Astrocyte (in vitro differentiated cells and primary cell): ENCODE results near the gene TMEM271. TPM values are rescaled to one million over a fixed set of nuclear protein-coding genes. Genes with fewer than 3 reads are reported as not detected.
A peak's percentile ranks its signal among the peaks of the same experiment; 100 is the strongest.

ENCODE experiments used
- DNase-seq: peaks from one replicate; pipeline ENCODE4 v3.0.0-alpha.2; 2010; ENCODE audit warnings: low read depth
- FAIRE-seq: peaks from 2 replicates; lab custom pipeline; 2011; peaks lifted over from hg19 to GRCh38; lab: Jason Lieb, UNC
- H2AFZ ChIP-seq: 2 replicates; pipeline ENCODE4 v1.6.0; 2012; ENCODE audit warnings: low read depth, low read length, inconsistent platforms
- H3K27ac ChIP-seq: 2 replicates; pipeline ENCODE4 v1.5.1; 2011; ENCODE audit warnings: low read depth, low read length, inconsistent platforms
- H3K27me3 ChIP-seq: 2 replicates; pipeline ENCODE4 v1.6.0; 2011; ENCODE audit warnings: low read length, inconsistent platforms; ENCODE audit not compliant: insufficient read depth
- H3K36me3 ChIP-seq: 2 replicates; pipeline ENCODE4 v1.5.1; 2011; ENCODE audit warnings: low read length, inconsistent platforms; ENCODE audit not compliant: insufficient read depth
- H3K4me1 ChIP-seq: 2 replicates; pipeline ENCODE4 v1.5.1; 2011; ENCODE audit warnings: low read length, inconsistent platforms; ENCODE audit not compliant: insufficient read depth
- H3K4me2 ChIP-seq: 2 replicates; pipeline ENCODE4 v1.6.0; 2012; ENCODE audit warnings: low read length, inconsistent platforms
- H3K4me3 ChIP-seq: 2 replicates; pipeline ENCODE4 v1.5.1; 2011; ENCODE audit warnings: low read depth, mild to moderate bottlenecking, low read length, inconsistent platforms; ENCODE audit not compliant: insufficient read depth
- H3K79me2 ChIP-seq: 2 replicates; pipeline ENCODE4 v1.6.0; 2012; ENCODE audit warnings: mild to moderate bottlenecking, low read length, inconsistent platforms; ENCODE audit not compliant: insufficient read depth
- H3K9ac ChIP-seq: 2 replicates; pipeline ENCODE4 v1.6.0; 2012; ENCODE audit warnings: mild to moderate bottlenecking, low read length, inconsistent platforms
- H3K9me3 ChIP-seq: 2 replicates; pipeline ENCODE4 v1.5.1; 2012; ENCODE audit warnings: low read depth, mild to moderate bottlenecking, low read length, inconsistent platforms; ENCODE audit not compliant: insufficient read depth
- H4K20me1 ChIP-seq: 2 replicates; pipeline ENCODE4 v1.6.0; 2012; ENCODE audit warnings: low read length, inconsistent platforms; ENCODE audit not compliant: insufficient read depth
- H3K27ac Mint-ChIP-seq: one replicate; pipeline ENCODE4 v1.8.0; 2021; ENCODE audit warnings: mild to moderate bottlenecking, mixed read lengths; ENCODE audit not compliant: unreplicated experiment
- H3K27me3 Mint-ChIP-seq: one replicate; pipeline ENCODE4 v1.8.0; 2021; ENCODE audit warnings: low read depth, mixed read lengths; ENCODE audit not compliant: unreplicated experiment
- H3K36me3 Mint-ChIP-seq: one replicate; pipeline ENCODE4 v1.8.0; 2021; ENCODE audit warnings: low read depth, mixed read lengths; ENCODE audit not compliant: unreplicated experiment
- H3K4me1 Mint-ChIP-seq: one replicate; pipeline ENCODE4 v1.8.0; 2021; ENCODE audit warnings: low read depth, mixed read lengths; ENCODE audit not compliant: unreplicated experiment
- H3K4me3 Mint-ChIP-seq: one replicate; pipeline ENCODE4 v1.8.0; 2021; ENCODE audit warnings: mild to moderate bottlenecking, moderate library complexity, mixed read lengths; ENCODE audit not compliant: unreplicated experiment
- H3K9me3 Mint-ChIP-seq: one replicate; pipeline ENCODE4 v1.8.0; 2021; ENCODE audit warnings: mild to moderate bottlenecking, mixed read lengths; ENCODE audit not compliant: unreplicated experiment
- CTCF ChIP-seq: IDR thresholded peaks from 2 replicates; pipeline ENCODE4 v1.5.1; 2011; ENCODE audit warnings: low read depth, mild to moderate bottlenecking, inconsistent platforms, low read length, moderate library complexity; ENCODE audit not compliant: insufficient read depth
- EZH2 ChIP-seq: IDR thresholded peaks from 2 replicates; pipeline ENCODE4 v1.6.1; 2012; ENCODE audit warnings: mild to moderate bottlenecking, low read length, inconsistent platforms; ENCODE audit not compliant: insufficient read depth
- total RNA-seq: library from RNA; stranded (reverse); gene quantifications from 2 replicates; pipeline ENCODE4 v1.2.1, GENCODE V29; 2021

Gene TMEM271
- total RNA-seq, 1 donor from 2014 or later, result 4.4 TPM

- H3K9ac ChIP-seq, result no peak overlapping the region
- Mint-ChIP-seq H3K9me3 (peaks cover 2% of the 10 kb centered on the region), H3K36me3 (peaks cover 5% of the 10 kb centered on the region), H3K4me3 (peak overlapping the region; percentile 68), H3K27ac (peak overlapping the region; percentile 58), H3K27me3 (peaks cover 54% of the 10 kb centered on the region), H3K4me1 (peaks cover 8% of the 10 kb centered on the region)
- peaks cover 2% of the 10 kb centered on the region for H3K4me1 ChIP-seq
- no peak overlapping the region for H3K4me3 ChIP-seq
- H3K27me3 ChIP-seq, result peaks cover 29% of the 10 kb centered on the region
- no peaks in the 10 kb centered on the region for H4K20me1 ChIP-seq
- no peak overlapping the region for H3K4me2 ChIP-seq
- DNase-seq (no peak), FAIRE-seq (no peak)
- no peaks in the 10 kb centered on the region for H3K36me3 ChIP-seq
- TF ChIP-seq EZH2 (no peak), CTCF (no peak)
- peaks cover 5% of the 10 kb centered on the region for H3K9me3 ChIP-seq
- H3K27ac ChIP-seq, result no peak overlapping the region
- no peaks in the 10 kb centered on the region for H3K79me2 ChIP-seq
- H2AFZ ChIP-seq, result no peak overlapping the region
Measured at GRCh38 chr4:573122-573892, 2.8 kb downstream of the TMEM271 start.

DNA sequence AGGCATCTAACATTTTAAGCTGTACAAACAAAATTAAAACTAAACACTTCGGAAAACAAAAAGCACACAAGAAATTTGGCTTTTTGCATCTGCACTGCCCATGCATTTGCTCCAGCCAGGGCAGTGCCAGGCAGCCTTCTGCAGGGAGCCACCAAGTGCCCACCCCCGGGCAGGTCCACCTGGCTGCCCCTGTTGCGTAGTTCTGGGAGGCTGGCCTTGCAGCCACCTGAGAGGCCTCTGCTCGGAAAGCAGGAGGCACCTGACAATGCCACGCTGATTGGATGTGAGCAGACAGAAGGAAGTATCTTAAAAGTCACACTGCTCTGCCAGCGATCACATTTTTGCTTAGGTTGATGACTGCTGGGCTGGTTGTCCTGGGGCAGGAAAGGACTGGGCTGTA is 3.5 kb downstream of the TMEM271 start:
- H3K27me3 Mint-ChIP-seq, result peaks cover 57% of the 10 kb centered on the region
- H3K9ac ChIP-seq, result no peak overlapping the region
- no peaks in the 10 kb centered on the region for H3K79me2 ChIP-seq
- peaks cover 5% of the 10 kb centered on the region for H3K9me3 ChIP-seq
- H3K27ac ChIP-seq, result no peak overlapping the region
- no peaks in the 10 kb centered on the region for H3K36me3 ChIP-seq
- peaks cover 2% of the 10 kb centered on the region for H3K4me1 ChIP-seq
- peaks cover 5% of the 10 kb centered on the region for H3K36me3 Mint-ChIP-seq
- H3K27me3 ChIP-seq, result peaks cover 22% of the 10 kb centered on the region
- TF ChIP-seq CTCF, result no peak
- no peak for TF ChIP-seq EZH2
- H3K4me1 Mint-ChIP-seq, result peaks cover 3% of the 10 kb centered on the region
- DNase-seq, result no peak
- no peak overlapping the region for H3K27ac Mint-ChIP-seq
- no peak overlapping the region for H3K4me3 ChIP-seq
- no peak overlapping the region for H3K4me3 Mint-ChIP-seq
- no peak overlapping the region for H2AFZ ChIP-seq
- no peak overlapping the region for H3K4me2 ChIP-seq
- no peaks in the 10 kb centered on the region for H4K20me1 ChIP-seq
- H3K9me3 Mint-ChIP-seq, result peaks cover 2% of the 10 kb centered on the region
- FAIRE-seq, result no peak
